IPS-20b (cell line): Measurements from ENCODE around the gene NAP1L3.

Experiments
- H3K27ac ChIP-seq: one replicate; pipeline ENCODE4 v1.5.1; 2013; ENCODE audit warnings: low read length
- H3K27me3 ChIP-seq: 2 replicates; pipeline ENCODE4 v1.6.1; 2013; ENCODE audit warnings: mild to moderate bottlenecking, low read length, inconsistent platforms; ENCODE audit not compliant: insufficient read depth
- H3K36me3 ChIP-seq: 2 replicates; pipeline ENCODE4 v1.6.1; 2013; ENCODE audit warnings: low read depth, mild to moderate bottlenecking, inconsistent platforms, low read length, moderate library complexity; ENCODE audit not compliant: insufficient read depth
- H3K4me1 ChIP-seq: 2 replicates; pipeline ENCODE4 v1.6.1; 2013; ENCODE audit warnings: mild to moderate bottlenecking, control low read depth, inconsistent platforms, low read length, moderate library complexity; ENCODE audit not compliant: insufficient read depth
- H3K4me3 ChIP-seq: 2 replicates; pipeline ENCODE4 v1.5.1; 2013; ENCODE audit warnings: mild to moderate bottlenecking, low read length, inconsistent platforms
- H3K9ac ChIP-seq: 2 replicates; pipeline ENCODE4 v1.6.1; 2013; ENCODE audit warnings: low read depth, mild to moderate bottlenecking, inconsistent platforms, low read length, moderate library complexity
- H3K9me3 ChIP-seq: 2 replicates; pipeline ENCODE4 v1.6.1; 2013; ENCODE audit warnings: mild to moderate bottlenecking, low read depth, low read length, inconsistent platforms; ENCODE audit not compliant: insufficient read depth

Gene NAP1L3, protein sequence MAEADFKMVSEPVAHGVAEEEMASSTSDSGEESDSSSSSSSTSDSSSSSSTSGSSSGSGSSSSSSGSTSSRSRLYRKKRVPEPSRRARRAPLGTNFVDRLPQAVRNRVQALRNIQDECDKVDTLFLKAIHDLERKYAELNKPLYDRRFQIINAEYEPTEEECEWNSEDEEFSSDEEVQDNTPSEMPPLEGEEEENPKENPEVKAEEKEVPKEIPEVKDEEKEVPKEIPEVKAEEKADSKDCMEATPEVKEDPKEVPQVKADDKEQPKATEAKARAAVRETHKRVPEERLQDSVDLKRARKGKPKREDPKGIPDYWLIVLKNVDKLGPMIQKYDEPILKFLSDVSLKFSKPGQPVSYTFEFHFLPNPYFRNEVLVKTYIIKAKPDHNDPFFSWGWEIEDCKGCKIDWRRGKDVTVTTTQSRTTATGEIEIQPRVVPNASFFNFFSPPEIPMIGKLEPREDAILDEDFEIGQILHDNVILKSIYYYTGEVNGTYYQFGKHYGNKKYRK

DNA sequence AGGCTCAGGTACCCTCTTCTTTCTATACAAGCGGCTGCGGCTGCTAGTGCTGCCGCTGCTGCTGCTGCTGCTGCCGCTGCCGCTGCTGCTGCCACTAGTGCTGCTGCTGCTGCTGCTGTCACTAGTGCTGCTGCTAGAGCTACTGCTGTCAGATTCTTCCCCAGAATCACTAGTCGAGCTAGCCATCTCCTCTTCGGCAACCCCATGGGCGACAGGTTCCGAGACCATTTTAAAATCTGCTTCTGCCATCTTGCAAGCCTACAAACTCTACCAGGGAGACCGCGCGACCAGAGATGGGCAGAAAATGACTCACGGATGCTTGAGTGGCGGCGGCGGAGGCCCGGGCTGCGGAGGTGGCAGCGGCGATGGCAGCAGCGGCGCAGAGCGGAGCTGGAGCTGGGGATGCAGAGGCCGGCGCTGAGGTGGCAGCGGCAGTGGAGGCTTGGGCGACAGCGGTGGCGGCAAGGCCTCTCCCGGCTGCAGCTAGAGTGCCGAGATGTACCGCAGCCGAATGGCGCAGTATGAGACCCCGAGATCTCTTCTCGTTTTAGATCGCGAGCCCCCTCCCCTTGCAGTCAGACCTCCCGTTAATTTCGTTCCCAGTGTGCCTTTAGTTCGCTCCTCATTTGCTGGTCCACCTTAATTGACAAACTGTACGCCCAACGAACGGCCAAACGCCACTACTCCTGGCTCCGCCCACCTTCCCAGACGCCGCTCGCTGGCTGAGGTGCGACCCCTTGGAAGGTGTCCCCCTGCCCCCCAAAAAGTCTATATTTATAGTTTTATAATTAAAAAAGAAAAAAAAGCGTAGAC, at the start of gene NAP1L3:
NAP1L3 (minus strand) TSS at position 523 of the 813 bp plus-strand sequence; CDS start at position 249, 274 bp downstream.
- H3K4me1 ChIP-seq: no peaks in the 10 kb centered on the region
- H3K9me3 ChIP-seq: no peaks in the 10 kb centered on the region
- H3K36me3 ChIP-seq: no peaks in the 10 kb centered on the region
- peak within 1 kb of the TSS; percentile 87 for H3K4me3 ChIP-seq
- no peaks in the 10 kb centered on the region for H3K27me3 ChIP-seq
- no peak within 1 kb of the TSS for H3K27ac ChIP-seq
- H3K9ac ChIP-seq: peak within 1 kb of the TSS; percentile 69; the same call in 1 of the 2 replicates

DNA sequence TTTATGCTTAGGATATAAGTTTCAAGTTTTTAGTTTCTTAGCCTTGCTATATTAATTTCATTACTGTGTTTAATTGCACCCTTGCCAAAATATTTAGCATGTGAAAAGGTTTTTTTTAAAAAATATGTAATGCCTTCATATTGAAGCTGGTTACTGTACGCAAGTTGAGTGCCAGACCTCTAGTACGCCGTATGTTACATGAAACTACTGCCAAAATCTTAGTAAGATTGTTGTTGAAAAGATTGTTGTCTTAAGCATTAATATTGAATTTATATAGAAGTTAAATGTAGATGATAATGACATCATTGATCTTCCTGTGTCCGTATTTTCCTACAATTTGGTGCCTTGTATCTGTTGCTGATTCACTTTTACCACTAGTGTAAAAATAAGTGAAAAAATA, 37.7 kb upstream of the NAP1L3 start:
- Histone ChIP-seq H3K9me3 (no peaks in the 10 kb centered on the region), H3K4me1 (no peaks in the 10 kb centered on the region), H3K27me3 (no peaks in the 10 kb centered on the region), H3K4me3 (no peak overlapping the region), H3K27ac (no peak overlapping the region), H3K9ac (no peak overlapping the region), H3K36me3 (no peaks in the 10 kb centered on the region)

DNA sequence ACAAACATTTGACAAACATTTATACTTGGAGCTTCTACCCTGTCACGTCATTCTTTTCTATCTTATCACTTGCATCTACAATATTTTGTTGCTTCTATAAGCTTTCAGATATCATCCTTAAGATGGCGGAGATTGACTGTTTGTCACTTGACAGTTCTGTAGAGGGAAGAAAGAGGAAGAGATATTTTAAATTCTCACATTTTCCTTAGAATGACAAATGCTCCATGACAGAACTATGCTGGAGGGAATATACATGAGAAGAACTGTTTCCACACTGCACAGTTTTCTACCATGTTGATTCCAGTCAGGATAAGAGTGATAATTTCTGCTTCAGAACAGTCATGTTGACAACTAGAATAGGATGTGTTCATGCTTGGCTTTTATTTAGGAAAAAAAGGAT, 30.3 kb upstream of the NAP1L3 start:
- H3K9me3 ChIP-seq: no peaks in the 10 kb centered on the region
- H3K36me3 ChIP-seq: no peaks in the 10 kb centered on the region
- H3K27me3 ChIP-seq: no peaks in the 10 kb centered on the region
- no peak overlapping the region for H3K27ac ChIP-seq
- H3K4me1 ChIP-seq: no peaks in the 10 kb centered on the region
- H3K4me3 ChIP-seq: no peak overlapping the region
- H3K9ac ChIP-seq: no peak overlapping the region

- H3K27ac ChIP-seq: no peak overlapping the region
- H3K4me3 ChIP-seq: no peak overlapping the region
- no peaks in the 10 kb centered on the region; the same call in 1 of the 2 replicates for H3K4me1 ChIP-seq
- H3K9ac ChIP-seq: no peak overlapping the region
- no peaks in the 10 kb centered on the region for H3K36me3 ChIP-seq
- no peaks in the 10 kb centered on the region for H3K27me3 ChIP-seq
- H3K9me3 ChIP-seq: no peaks in the 10 kb centered on the region
Observed at GRCh38 chrX:93695981-93696380, 22.6 kb upstream of the NAP1L3 start.

DNA sequence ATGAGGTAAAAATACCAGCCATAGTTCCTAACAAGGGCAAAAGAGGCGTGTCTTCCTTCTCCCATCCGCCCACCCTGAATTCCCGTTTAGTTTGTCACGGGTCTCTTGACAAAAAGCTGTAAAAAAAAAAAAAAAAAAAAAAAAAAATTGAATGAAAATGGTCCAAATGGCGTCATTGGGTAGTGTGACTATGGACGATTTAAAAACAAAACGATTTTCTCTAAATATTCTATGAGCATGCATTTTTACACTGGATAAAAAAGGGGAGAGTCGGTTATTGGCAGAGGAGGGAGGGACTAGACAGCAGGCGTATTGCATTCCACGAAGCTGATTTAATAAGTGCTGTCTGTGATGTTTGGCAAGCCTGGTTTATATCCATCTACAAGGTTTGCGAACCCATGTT, 492 bp upstream of the NAP1L3 start, which contains the start of gene FAM133A:
FAM133A (plus strand) TSS at position 338 of the 403 bp plus-strand sequence. CDS start 35,214 bp downstream, outside the sequence.
- peak within 1 kb of the TSS; percentile 87 for H3K4me3 ChIP-seq
- H3K9ac ChIP-seq: peak within 1 kb of the TSS; percentile 69; the same call in 1 of the 2 replicates
- no peak within 1 kb of the TSS for H3K27ac ChIP-seq
- no peaks in the 10 kb centered on the region for H3K27me3 ChIP-seq
- no peaks in the 10 kb centered on the region for H3K9me3 ChIP-seq
- H3K4me1 ChIP-seq: no peaks in the 10 kb centered on the region
- no peaks in the 10 kb centered on the region for H3K36me3 ChIP-seq

DNA sequence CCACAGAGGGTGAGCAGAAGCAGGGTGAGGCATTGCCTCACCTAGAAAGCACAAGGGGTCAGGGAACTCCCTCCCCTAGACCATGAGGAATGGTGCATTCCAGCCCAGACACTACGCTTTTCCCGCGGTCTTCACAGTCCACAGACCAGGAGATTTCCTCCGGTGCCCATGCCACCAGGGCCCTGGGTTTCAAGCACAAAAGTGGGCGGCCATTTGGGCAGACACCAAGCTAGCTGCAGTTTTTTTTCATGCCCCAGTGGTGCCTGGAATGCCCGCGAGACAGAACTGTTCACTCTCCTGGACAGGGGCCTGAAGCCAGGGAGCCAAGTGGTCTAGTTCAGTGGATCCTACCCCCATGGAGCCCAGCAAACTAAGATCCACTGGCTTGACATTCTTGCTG, 12.8 kb downstream of the NAP1L3 start:
- no peaks in the 10 kb centered on the region for H3K36me3 ChIP-seq
- no peaks in the 10 kb centered on the region for H3K9me3 ChIP-seq
- H3K9ac ChIP-seq: no peak overlapping the region
- no peak overlapping the region for H3K4me3 ChIP-seq
- no peaks in the 10 kb centered on the region for H3K4me1 ChIP-seq
- no peak overlapping the region for H3K27ac ChIP-seq
- no peaks in the 10 kb centered on the region for H3K27me3 ChIP-seq

- Histone ChIP-seq H3K36me3 (no peaks in the 10 kb centered on the region), H3K4me1 (no peaks in the 10 kb centered on the region), H3K9ac (no peak overlapping the region), H3K4me3 (no peak overlapping the region), H3K27ac (no peak overlapping the region), H3K9me3 (peaks cover 3% of the 10 kb centered on the region; the same call in 1 of the 2 replicates), H3K27me3 (no peaks in the 10 kb centered on the region)
Observed at GRCh38 chrX:93649381-93649780, 24.0 kb downstream of the NAP1L3 start.

- Histone ChIP-seq H3K27me3 (no peaks in the 10 kb centered on the region), H3K4me3 (no peak overlapping the region), H3K9ac (no peak overlapping the region), H3K9me3 (peaks cover 12% of the 10 kb centered on the region), H3K36me3 (no peaks in the 10 kb centered on the region), H3K27ac (no peak overlapping the region), H3K4me1 (no peaks in the 10 kb centered on the region)
Observed at GRCh38 chrX:93637591-93637990, 35.8 kb downstream of the NAP1L3 start.
